Suprapubic skin (tissue), 4 donors: ENCODE results near the gene NLRP3. TPM values are rescaled to one million over a fixed set of nuclear protein-coding genes. Genes with fewer than 3 reads are reported as not detected.
A peak's percentile ranks its signal among the peaks of the same experiment; 100 is the strongest.

Experiments used
- DNase-seq, 2 donors: peaks; one replicate each; pipeline ENCODE4 v3.0.0-alpha.2; 2019; ENCODE audit warnings: low spot score in 2 of 2
- H3K27ac ChIP-seq: fragments of 200-600 bp; sonication (generic); one replicate; pipeline ENCODE4 v1.5.1; 2019
- H3K27me3 ChIP-seq: fragments of 200-600 bp; sonication (generic); one replicate; pipeline ENCODE4 v1.5.1; 2019
- H3K36me3 ChIP-seq: fragments of 200-600 bp; sonication (generic); one replicate; pipeline ENCODE4 v1.5.1; 2019
- H3K4me1 ChIP-seq: fragments of 200-600 bp; sonication (generic); one replicate; pipeline ENCODE4 v1.5.1; 2019
- H3K4me3 ChIP-seq: fragments of 200-600 bp; sonication (generic); one replicate; pipeline ENCODE4 v1.5.1; 2019; ENCODE audit warnings: mild to moderate bottlenecking
- H3K9me3 ChIP-seq: fragments of 200-600 bp; sonication (generic); one replicate; pipeline ENCODE4 v1.5.1; 2019
- CTCF ChIP-seq, 2 donors: fragments of 200-600 bp in 1 of 2; fragments of 450-650 bp in 1 of 2; sonication (generic) in 1 of 2; IDR thresholded peaks; one replicate each; pipeline ENCODE4 v1.5.1; 2016 to 2019; ENCODE audit warnings: antibody characterized with exemption in 2 of 2, mild to moderate bottlenecking in 1 of 2, moderate library complexity in 1 of 2
- EP300 ChIP-seq: sonication (generic); formaldehyde crosslinking; IDR thresholded peaks from one replicate; pipeline ENCODE4 v1.6.1; 2017; ENCODE audit warnings: antibody characterized with exemption
- POLR2A ChIP-seq, 2 donors: fragments of 450-650 bp; IDR thresholded peaks; one replicate each; pipeline ENCODE4 v1.6.1; 2017; ENCODE audit warnings: antibody characterized with exemption in 2 of 2, mild to moderate bottlenecking in 2 of 2, moderate library complexity in 2 of 2
- POLR2AphosphoS5 ChIP-seq, 3 donors: sonication (generic); formaldehyde crosslinking; IDR thresholded peaks; one replicate each; pipeline ENCODE4 v1.6.1; 2017; ENCODE audit warnings: antibody characterized with exemption in 3 of 3
- WGBS: methylation state at CpG from one replicate; pipeline ENCODE4 v1.1.5; 2018; 5-methylcytosine and 5-hydroxymethylcytosine counted together
- total RNA-seq, 4 donors: library from RNA; depleted of rRNA; stranded (reverse); fragments of >200 nt; gene quantifications; one replicate each; pipeline ENCODE4 v1.1.0, GENCODE V29; 2016

Gene NLRP3
- total RNA-seq, 4 donors from 2014 or later, result 0.87 to 1.6 (median 1.3) TPM

DNA sequence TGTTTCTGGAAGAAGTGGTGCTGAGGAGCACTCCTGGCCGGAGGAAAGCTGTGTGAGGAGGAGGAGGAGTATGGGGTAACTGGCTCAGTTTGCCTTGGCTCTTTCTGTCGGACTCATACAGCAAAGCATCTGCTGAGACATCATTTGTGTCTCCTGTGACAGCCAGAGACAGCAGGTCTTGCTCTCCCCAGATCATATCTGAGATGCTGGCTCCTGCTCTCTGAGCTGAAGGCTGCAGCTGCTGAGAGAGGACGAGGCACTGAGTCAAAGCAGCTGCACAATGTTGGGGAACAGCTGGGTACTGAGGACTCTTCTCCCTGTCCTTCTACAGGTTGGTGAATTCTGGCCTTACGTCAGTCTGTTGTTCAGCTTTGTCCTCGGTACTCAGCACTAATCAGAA, 27.7 kb downstream of the NLRP3 start:
- Histone ChIP-seq H3K4me1 (no peaks in the 10 kb centered on the region), H3K27me3 (no peaks in the 10 kb centered on the region), H3K4me3 (no peak overlapping the region), H3K36me3 (no peaks in the 10 kb centered on the region), H3K9me3 (no peaks in the 10 kb centered on the region), H3K27ac (no peak overlapping the region)
- TF ChIP-seq POLR2AphosphoS5 (IDR thresholded peaks at IDR 0.05) (no peak), CTCF (IDR thresholded peaks at IDR 0.05) (no peak), POLR2A (IDR thresholded peaks at IDR 0.05) (no peak), EP300 (no peak)
- DNase-seq, result no peak
- 70% methylated on average over 5 of the region's 5 CpGs for WGBS

- Histone ChIP-seq H3K4me3 (no peak overlapping the region), H3K36me3 (no peaks in the 10 kb centered on the region), H3K27me3 (no peaks in the 10 kb centered on the region), H3K9me3 (no peaks in the 10 kb centered on the region), H3K4me1 (no peaks in the 10 kb centered on the region), H3K27ac (no peak overlapping the region)
- no peak for DNase-seq
- 83% methylated on average over 6 of the region's 6 CpGs for WGBS
- TF ChIP-seq EP300 (no peak), POLR2AphosphoS5 (IDR thresholded peaks at IDR 0.05) (no peak), CTCF (IDR thresholded peaks at IDR 0.05) (no peak), POLR2A (IDR thresholded peaks at IDR 0.05) (no peak)
Measured at GRCh38 chr1:247444571-247444970, 28.6 kb downstream of the NLRP3 start.

DNA sequence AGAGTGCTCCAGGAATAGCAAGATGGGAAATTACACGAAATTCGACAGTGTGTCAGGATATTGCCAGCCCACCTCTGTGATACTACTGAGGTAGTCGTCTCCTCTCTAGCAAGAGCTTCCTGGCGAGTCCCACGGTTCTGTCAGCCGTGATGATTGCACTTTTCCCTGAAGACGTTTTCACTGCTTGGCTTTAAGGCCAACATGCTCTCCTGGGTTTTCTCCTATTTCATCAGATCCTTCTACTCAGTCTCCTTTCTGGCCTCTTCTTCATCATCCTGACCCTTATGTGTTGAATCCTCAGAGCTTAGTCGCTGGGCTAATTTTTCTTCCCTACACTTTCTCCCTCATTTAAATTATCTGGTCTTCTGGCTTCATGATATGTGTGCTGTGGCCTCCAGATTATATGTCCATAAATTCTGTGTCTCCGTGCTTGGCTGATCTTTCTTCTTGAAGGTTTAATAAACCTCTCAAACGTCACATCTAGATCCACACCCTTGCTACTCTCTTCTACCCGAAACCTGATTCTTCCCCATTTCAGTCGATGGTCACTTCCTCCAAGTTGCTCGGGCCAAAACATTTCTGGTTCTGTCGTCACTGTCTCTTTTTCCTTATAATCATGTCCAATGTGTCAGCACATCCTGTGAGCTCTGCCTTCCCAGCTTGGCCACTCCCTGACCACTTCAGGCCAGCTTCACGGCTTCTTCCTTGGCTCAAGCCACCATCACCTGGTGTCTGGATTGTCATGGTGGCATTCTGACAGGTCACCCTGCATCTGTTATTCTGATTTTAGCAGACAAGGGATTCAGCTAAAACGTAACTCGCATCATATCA, 29.8 kb downstream of the NLRP3 start:
- 81% methylated on average over 17 of the region's 17 CpGs for WGBS
- H3K4me3 ChIP-seq, result no peak overlapping the region
- TF ChIP-seq CTCF (IDR thresholded peaks at IDR 0.05) (no peak), POLR2AphosphoS5 (IDR thresholded peaks at IDR 0.05) (no peak), POLR2A (IDR thresholded peaks at IDR 0.05) (no peak), EP300 (no peak)
- H3K27me3 ChIP-seq, result no peaks in the 10 kb centered on the region
- H3K27ac ChIP-seq, result no peak overlapping the region
- DNase-seq, result no peak
- H3K4me1 ChIP-seq, result no peaks in the 10 kb centered on the region
- H3K36me3 ChIP-seq, result no peaks in the 10 kb centered on the region
- no peaks in the 10 kb centered on the region for H3K9me3 ChIP-seq

GRCh38 chr1:247447162-247447909, 31.4 kb downstream of the NLRP3 start:
- DNase-seq, result no peak
- no peaks in the 10 kb centered on the region for H3K4me1 ChIP-seq
- H3K36me3 ChIP-seq, result no peaks in the 10 kb centered on the region
- no peaks in the 10 kb centered on the region for H3K9me3 ChIP-seq
- H3K27ac ChIP-seq, result no peak overlapping the region
- 83% methylated on average over 7 of the region's 7 CpGs for WGBS
- peak overlapping the region; percentile 44 for H3K4me3 ChIP-seq
- TF ChIP-seq POLR2A (IDR thresholded peaks at IDR 0.05) (no peak), CTCF (IDR thresholded peaks at IDR 0.05) (no peak), POLR2AphosphoS5 (IDR thresholded peaks at IDR 0.05) (no peak), EP300 (no peak)
- peaks cover 9% of the 10 kb centered on the region for H3K27me3 ChIP-seq
